ENCODE measurements around the gene RIOK3. TPM values are rescaled to one million over a fixed set of nuclear protein-coding genes. Genes with fewer than 3 reads are reported as not detected.
A peak's percentile ranks its signal among the peaks of the same experiment; 100 is the strongest.

The RIOK3 gene
- total and polyA plus RNA-seq, 2 donors from 2014 or later = 30.1 to 64.9 TPM

- H3K27ac ChIP-seq (ENCODE audit: low read depth in 2 of 2, low read length in 2 of 2) = no peak overlapping the region
- H3K27me3 ChIP-seq (ENCODE audit: control insufficient read depth, insufficient read depth, low read length) = no peaks in the 10 kb centered on the region
- H3K4me3 ChIP-seq (ENCODE audit: low read length in 3 of 3) = peak overlapping the region in 1 of 3 donors; percentile 72
- TF ChIP-seq CTCF (IDR thresholded peaks at IDR 0.05; ENCODE audit: borderline replicate concordance, extremely low read depth, insufficient read depth) = no peak
- DNase-seq = no peak
- H3K36me3 ChIP-seq (ENCODE audit: control insufficient read depth in 2 of 3, insufficient read depth in 3 of 3, low read length in 3 of 3) = no peaks in the 10 kb centered on the region
- no peak for FAIRE-seq
- no peak overlapping the region for H3K9ac ChIP-seq (ENCODE audit: low read length in 3 of 3)
- H3K9me3 ChIP-seq (ENCODE audit: control insufficient read depth in 2 of 3, insufficient read depth in 1 of 3, low read length in 3 of 3) = no peaks in the 10 kb centered on the region
- H3K4me1 ChIP-seq (ENCODE audit: control insufficient read depth in 2 of 3, insufficient read depth in 2 of 3, low read depth in 1 of 3, low read length in 3 of 3) = peaks cover 0 to 3% (median 0%) of the 10 kb centered on the region in 3 donors
- intact Hi-C loops (cut with DNase I) = no loop called here
Measured at GRCh38 chr18:23438608-23439366, 14.3 kb upstream of the RIOK3 start.

GRCh38 chr18:23440131-23440530, 13.0 kb upstream of the RIOK3 start:
- intact Hi-C loops (cut with DNase I) = no loop called here
- TF ChIP-seq CTCF (IDR thresholded peaks at IDR 0.05; ENCODE audit: borderline replicate concordance, extremely low read depth, insufficient read depth) = no peak
- FAIRE-seq = no peak

GRCh38 chr18:23442958-23443357, 10.1 kb upstream of the RIOK3 start:
- no peak for FAIRE-seq
- no peak for DNase-seq
- H3K4me3 ChIP-seq (ENCODE audit: low read length in 3 of 3) = no peak overlapping the region
- no peaks in the 10 kb centered on the region for H3K9me3 ChIP-seq (ENCODE audit: control insufficient read depth in 2 of 3, insufficient read depth in 1 of 3, low read length in 3 of 3)
- H3K9ac ChIP-seq (ENCODE audit: low read length in 3 of 3) = no peak overlapping the region
- no peaks in the 10 kb centered on the region for H3K27me3 ChIP-seq (ENCODE audit: control insufficient read depth, insufficient read depth, low read length)
- intact Hi-C loops (cut with DNase I) = no loop called here
- no peaks in the 10 kb centered on the region for H3K36me3 ChIP-seq (ENCODE audit: control insufficient read depth in 2 of 3, insufficient read depth in 3 of 3, low read length in 3 of 3)
- H3K4me1 ChIP-seq (ENCODE audit: control insufficient read depth in 2 of 3, insufficient read depth in 2 of 3, low read depth in 1 of 3, low read length in 3 of 3) = no peaks in the 10 kb centered on the region
- no peak for TF ChIP-seq CTCF (IDR thresholded peaks at IDR 0.05; ENCODE audit: borderline replicate concordance, extremely low read depth, insufficient read depth)
- no peak overlapping the region for H3K27ac ChIP-seq (ENCODE audit: low read depth in 2 of 2, low read length in 2 of 2)

More at GRCh38 chr18:23440131-23440530, 13.0 kb upstream of the RIOK3 start:
- H3K9me3 ChIP-seq (ENCODE audit: control insufficient read depth in 2 of 3, insufficient read depth in 1 of 3, low read length in 3 of 3) = no peaks in the 10 kb centered on the region
- H3K4me3 ChIP-seq (ENCODE audit: low read length in 3 of 3) = no peak overlapping the region
- no peaks in the 10 kb centered on the region for H3K36me3 ChIP-seq (ENCODE audit: control insufficient read depth in 2 of 3, insufficient read depth in 3 of 3, low read length in 3 of 3)
- H3K9ac ChIP-seq (ENCODE audit: low read length in 3 of 3) = no peak overlapping the region
- peaks cover 0 to 3% (median 0%) of the 10 kb centered on the region in 3 donors for H3K4me1 ChIP-seq (ENCODE audit: control insufficient read depth in 2 of 3, insufficient read depth in 2 of 3, low read depth in 1 of 3, low read length in 3 of 3)
- no peak for DNase-seq
- no peaks in the 10 kb centered on the region for H3K27me3 ChIP-seq (ENCODE audit: control insufficient read depth, insufficient read depth, low read length)
- H3K27ac ChIP-seq (ENCODE audit: low read depth in 2 of 2, low read length in 2 of 2) = no peak overlapping the region
